ENCODE results near the gene PPIL6.

The PPIL6 gene

DNA sequence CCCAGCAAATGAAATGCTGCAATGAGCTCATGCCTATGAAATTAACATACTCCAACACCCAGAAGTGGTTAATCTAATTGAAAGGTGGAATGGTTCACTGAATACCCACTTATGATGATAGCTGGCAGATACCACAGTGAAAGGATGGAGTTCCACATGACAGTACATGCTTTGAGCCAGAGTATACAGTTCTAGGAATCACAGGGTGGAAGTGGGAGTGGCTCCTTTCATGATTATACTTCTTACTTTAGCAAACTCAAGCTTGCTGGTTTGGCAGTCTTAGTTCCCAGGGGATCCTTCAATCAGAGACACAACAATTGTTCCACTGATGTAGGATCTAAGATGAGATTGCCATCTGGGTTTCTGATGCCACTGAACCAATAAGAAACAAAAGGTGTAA lies 79.6 kb downstream of the PPIL6 start:
- DNase-seq, result no peak

DNA sequence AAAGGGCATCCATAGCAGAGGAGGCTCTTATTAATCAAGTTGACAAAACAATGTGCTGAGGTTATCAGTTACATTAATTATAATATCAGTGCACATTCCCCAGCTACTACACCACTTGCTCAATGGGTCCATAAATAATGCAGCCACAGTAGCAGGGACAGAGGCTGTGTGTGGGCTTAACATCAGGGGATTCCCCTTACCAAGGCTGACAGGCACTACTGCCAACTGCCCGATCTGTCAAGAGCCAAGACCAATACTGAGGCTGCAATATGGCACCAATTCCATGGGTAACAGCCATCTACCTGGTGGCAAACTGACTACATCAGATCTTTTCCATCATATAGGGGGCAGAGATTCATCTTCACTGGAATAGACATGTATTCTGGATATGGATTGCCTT lies 80.1 kb downstream of the PPIL6 start:
- DNase-seq, result no peak

DNA sequence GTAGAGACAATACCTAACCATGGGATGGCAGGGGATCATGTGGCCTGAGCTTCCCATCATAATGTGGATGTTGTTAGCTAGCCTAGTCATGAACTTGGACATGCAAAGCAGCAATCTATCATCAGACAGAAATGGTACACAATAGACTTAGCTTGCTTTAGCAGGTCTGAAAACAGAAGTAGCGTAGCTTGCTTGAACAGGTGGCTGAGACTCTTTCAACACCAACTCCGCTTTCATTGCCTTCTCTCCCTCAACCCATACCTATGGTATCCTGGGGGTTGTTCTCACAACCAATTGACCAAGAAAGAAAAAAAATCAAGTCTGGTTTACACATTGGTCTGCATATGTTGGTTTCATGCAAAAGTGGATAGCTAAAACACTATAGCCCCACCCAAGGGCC lies 81.2 kb downstream of the PPIL6 start:
- no peak for DNase-seq

DNA sequence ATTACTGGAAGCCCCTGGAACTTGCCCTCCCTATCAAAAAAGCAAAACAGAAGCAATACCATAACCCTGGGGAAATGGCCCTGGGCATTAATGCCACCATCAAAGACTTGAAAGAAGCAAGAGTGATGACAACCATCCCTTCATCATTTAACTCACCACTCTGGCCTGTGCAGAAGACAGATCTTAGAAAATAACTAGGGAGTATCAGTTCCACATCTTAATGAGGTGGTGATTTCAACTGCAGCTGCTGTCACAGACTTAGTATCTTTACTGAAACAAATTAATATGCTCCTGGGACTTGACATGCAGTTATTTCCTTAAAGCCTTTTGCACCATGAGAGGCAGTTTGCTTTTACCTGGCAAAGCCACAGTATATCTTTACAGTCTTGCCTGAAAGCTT lies 82.2 kb downstream of the PPIL6 start:
- DNase-seq, result no peak

DNA sequence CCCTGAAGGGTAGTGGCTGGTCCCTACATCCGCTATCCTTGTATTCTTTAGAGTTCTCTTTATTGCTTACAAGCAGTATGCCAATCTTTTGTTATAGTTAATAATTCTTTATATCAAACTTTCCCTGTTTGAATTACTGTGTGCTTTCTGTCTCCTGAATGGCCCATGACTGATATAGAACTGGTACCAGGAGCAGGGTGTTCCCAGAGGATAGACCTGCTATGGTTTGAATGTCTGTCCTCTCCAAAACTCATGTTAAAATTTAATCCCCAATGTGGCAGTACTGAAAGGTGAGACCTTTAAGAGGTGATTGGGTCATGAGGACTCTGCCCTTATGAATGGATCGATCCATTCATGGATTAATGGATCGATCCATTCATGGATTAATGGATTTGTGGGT lies 84.2 kb downstream of the PPIL6 start:
- DNase-seq, result no peak

DNA sequence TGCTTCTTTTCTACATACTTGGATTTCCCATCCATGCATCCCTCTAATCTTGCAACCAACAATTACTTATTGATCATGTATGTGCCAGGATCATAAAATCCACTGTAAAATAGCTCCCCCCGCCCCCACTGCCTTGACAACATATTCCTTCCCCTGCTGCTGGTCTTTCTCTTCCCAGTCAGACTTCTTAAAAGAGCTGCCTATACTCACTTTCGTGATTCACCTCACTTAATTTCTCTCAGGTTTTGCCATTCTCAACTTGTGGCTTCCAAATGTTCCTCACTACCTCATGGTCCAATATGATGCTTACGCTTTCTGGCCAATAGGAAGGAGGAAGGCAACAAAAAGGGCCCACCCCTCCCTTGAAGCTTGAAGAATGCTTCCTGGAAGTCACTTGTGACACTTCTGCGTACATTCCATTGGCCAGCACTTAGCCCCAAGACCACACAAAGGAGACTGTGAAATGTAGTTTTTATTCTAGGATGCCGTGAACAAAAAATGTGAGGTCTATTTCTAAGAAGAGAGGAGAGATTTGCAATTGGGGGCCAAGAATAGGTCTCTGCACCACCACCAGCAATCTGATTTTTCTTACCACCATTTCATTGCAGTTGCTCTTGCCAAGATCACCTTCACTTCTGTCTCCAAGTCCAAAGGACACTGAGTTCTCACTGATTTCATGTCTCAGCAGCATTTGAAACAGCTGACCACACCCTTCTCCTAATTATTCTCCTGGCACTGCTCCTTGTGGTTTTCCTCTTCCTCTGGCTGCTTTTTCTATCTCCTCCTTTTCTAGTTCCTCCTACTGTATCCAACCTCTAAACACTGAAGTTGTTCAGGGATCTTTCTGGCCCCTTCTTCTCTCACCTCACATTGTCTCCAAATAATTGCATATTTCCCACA lies 88.9 kb downstream of the PPIL6 start:
- DNase-seq, result no peak

DNA sequence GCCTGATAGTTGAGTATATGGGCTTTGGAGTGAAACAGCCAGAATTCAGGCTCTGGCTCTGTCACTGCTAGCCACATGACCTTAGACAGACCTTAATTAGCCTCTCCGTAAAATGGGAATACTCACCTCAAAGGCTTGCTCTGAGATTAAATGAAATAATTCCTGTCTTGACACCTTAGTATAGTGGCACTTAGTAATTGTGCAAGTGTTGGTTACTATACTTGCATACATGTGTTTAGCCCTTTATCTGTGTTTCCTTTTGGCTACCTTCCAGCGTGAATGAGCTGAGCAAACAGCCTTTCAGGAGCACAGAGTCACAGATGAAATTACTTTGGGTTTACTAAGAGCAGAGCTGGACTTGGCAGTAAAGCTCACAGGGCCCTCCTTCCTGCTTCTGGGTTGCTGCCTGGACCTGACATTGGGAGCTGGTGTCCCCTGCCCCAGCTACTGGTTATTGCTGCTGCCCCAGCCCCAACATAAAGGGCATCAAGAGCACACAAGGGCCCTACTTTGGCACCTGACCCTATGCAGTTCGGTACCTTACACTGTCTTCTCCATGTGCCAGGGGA lies 90.9 kb downstream of the PPIL6 start:
- no peak for DNase-seq

DNA sequence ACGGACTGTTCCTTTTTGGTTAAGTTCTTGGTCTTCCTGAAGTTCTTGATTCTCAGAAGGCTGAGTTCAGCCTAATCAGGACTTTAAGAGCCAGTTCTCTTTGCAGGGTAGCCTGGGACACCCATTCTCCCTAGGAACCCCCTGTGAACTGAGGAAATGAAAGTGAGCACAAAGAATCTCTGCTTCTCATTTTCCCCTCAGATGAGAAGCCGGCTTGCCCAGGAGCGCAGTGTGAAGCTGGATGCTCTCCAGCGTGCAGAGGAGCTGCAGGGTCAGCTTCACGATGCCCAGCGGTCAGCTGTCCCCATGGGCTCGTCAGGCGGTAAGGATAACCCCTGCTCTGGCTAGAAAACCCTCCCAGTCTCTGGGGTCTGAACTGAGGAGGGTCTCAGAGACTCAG lies 92.2 kb downstream of the PPIL6 start:
- DNase-seq, result no peak

DNA sequence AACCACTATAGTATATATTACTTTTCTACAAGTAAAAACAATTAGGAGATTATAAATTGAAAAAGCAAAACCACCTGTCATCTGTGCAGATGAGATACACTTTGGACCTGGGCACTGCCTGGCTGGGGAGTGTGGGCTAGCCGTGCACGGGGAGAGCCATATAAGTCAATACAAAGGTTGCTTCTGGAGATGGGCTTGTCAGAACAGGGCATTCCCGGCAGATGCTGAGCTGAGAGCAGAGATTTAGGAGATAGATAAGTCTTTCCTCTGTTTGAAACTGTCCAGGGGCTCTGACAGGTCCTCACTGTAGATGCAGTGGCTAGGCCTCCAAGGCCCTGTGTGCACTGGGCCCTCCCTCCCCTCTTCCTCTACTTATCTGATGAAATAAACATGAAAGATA lies 92.6 kb downstream of the PPIL6 start:
- DNase-seq, result no peak

DNA sequence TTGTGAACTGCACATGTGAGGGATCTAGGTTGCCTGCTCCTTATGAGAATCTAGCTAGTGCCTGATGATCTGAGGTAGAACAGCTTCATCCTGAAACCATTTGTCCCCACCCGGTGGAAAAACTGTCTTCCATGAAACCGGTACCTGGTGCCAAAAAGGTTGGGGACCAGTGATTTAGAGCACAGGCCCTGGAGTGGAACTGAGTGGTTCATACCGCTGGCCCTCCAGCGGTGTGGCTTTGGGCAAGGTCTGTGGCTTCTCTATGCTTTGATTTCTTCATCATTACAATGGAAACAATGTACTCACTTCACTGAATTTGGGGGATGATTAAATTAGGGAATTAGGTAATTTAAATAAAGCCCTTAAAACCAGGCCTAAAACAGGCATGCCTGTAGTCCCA lies 94.4 kb downstream of the PPIL6 start:
- no peak for DNase-seq

DNA sequence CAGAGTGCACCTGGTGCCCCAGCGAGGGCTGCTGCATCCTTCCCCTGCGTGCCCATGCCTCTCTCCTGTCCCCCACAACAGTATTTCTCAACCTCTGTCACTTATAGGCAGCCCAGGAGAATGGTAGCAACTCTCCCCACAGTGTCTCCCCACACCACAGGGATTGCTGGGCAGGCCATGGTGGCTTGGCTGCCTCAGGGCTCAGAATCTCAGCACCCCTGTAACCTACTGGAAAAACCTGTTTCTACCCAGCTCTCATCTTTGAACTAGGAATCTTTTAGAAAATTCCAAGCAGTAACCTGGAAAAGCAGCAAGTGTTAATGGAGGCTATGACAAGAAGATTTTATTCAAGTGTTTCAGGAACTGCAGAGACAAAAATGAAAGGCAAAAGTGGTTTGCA lies 96.2 kb downstream of the PPIL6 start:
- DNase-seq, result no peak

DNA sequence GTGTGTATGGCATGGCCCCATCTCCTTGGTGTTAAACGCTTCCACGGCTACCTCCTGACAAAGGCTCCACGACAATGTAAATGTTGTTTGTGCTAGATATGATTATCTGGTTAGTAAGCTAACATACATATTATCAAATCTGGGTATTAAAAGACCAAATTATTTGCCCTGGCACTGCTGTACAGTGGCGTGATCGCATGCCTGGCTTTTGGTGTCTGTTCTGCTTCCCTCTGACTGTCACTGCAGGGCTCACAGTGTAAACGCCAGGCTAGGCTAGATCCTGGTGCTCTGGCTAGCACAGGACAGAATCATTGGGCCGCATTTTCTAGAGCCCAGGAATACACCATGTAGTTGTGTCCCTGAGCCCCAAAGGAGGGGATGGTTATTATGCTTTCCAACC lies 96.9 kb downstream of the PPIL6 start:
- no peak for DNase-seq

DNA sequence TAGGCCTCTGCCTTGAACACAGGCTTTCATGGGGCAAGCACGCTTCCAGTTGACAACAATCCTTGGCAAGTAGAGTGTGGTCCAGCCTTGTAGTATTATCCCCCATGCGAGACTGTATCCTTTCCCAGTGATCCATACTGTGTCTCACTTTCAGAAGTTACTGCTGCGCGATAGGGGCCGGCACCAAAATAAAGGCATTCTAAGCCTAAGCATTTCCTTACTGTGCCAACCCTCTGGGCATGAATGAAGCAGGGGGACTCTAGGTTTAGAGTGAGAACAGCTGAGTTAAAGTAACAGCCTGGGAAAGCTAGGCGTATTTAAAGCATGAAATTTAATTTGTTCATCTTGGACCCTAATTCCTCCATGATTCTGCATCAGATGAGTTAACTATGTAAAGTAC lies 97.5 kb downstream of the PPIL6 start:
- DNase-seq, result no peak

DNA sequence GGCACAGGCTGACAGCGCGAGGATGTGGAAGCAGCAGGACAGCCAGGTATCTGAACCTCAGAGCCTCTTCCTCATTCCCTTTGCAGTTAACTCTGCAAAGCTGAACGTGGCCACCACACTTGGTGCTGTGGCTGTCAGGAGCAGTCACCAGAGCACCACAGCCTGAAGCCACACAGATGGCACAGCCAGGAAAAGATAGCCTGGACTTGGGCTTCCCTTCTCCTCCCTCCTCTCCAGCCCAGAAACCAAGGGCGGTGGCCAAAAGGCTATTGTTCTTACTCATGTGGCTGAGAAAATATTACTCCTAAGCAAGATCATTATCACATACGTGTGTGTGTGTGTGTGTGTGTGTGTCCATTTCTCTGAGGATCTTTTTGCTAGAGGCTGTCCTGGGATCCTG lies 97.9 kb downstream of the PPIL6 start:
- no peak for DNase-seq

DNA sequence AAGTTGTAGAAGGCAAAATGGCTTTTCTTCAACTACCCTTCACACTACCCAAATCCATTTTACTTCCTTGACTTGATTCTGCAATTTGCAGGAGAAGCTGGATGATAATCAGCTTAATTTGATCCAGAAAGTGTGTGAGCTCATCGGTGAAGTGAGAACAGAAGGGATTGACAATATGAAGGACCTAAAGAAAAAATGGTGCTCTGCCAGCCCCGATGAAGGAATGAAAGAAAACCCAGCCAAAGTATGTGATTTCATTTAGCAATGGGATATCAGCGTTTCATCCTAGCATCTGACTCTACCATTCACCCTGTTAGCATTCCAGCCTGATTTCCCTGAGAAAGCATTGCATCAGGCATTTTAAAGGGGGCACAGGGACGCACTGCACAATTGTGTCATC lies 99.6 kb downstream of the PPIL6 start:
- no peak for DNase-seq

Data from activated CD8-positive, alpha-beta memory T cell treated with anti-CD3 and anti-CD28 coated beads, Interleukin-2, amount 50 U/mL, for 4 hours (primary cell).